Small intestine (tissue), 7 donors: ENCODE data around the gene FRMD3. TPM values are rescaled to one million over a fixed set of nuclear protein-coding genes. Genes with fewer than 3 reads are reported as not detected.

Experiments used
- DNase-seq, 2 donors: peaks; one replicate each; pipeline versions ENCODE4 v3.0.0 to v3.0.0-alpha.2; 2013
- FAIRE-seq: peaks from 2 replicates; lab custom pipeline; 2012; peaks lifted over from hg19 to GRCh38; lab: Jason Lieb, UNC
- H3K27ac ChIP-seq, 3 donors: one replicate each; pipeline ENCODE4 v1.5.1; 2013; ENCODE audit warnings: low read length in 2 of 3, mild to moderate bottlenecking in 2 of 3, control low read depth in 1 of 3, inconsistent platforms in 1 of 3, low read depth in 1 of 3, moderate library complexity in 1 of 3
- H3K27me3 ChIP-seq, 3 donors: one replicate each; pipeline ENCODE4 v1.6.1; 2013; ENCODE audit warnings: low read length in 3 of 3, inconsistent platforms in 1 of 3; ENCODE audit not compliant: control insufficient read depth in 3 of 3, insufficient read depth in 3 of 3
- H3K36me3 ChIP-seq, 3 donors: one replicate each; pipeline ENCODE4 v1.6.1; 2013; ENCODE audit warnings: low read length in 3 of 3, inconsistent platforms in 1 of 3, low read depth in 1 of 3, mild to moderate bottlenecking in 1 of 3, moderate library complexity in 1 of 3; ENCODE audit not compliant: control insufficient read depth in 3 of 3, insufficient read depth in 2 of 3
- H3K4me1 ChIP-seq, 3 donors: one replicate each; pipeline ENCODE4 v1.6.1; 2013; ENCODE audit warnings: low read length in 2 of 3, inconsistent platforms in 1 of 3, low read depth in 1 of 3, mild to moderate bottlenecking in 1 of 3, moderate library complexity in 1 of 3; ENCODE audit not compliant: control insufficient read depth in 3 of 3, insufficient read depth in 2 of 3
- H3K4me3 ChIP-seq, 3 donors: one replicate each; pipeline ENCODE4 v1.5.1; 2013; ENCODE audit warnings: low read length in 3 of 3, control low read depth in 1 of 3, inconsistent platforms in 1 of 3, low read depth in 1 of 3, mild to moderate bottlenecking in 1 of 3, moderate library complexity in 1 of 3
- H3K9me3 ChIP-seq, 2 donors: one replicate each; pipeline ENCODE4 v1.6.1; 2013; ENCODE audit warnings: low read depth in 1 of 2, low read length in 1 of 2; ENCODE audit not compliant: control insufficient read depth in 2 of 2, insufficient read depth in 1 of 2
- WGBS, 3 donors: extraction: QIAGEN DNeasy Blood & Tissue Kit; methylation state at CpG; one replicate each; pipeline ENCODE4 v1.1.7; 2013; 5-methylcytosine and 5-hydroxymethylcytosine counted together
- polyA plus RNA-seq, 4 donors: library from polyadenylated mRNA; stranded (reverse) in 3 of 4; unstranded in 1 of 4; fragments of 200-250 nt in 3 of 4; fragments of 120-200 nt in 1 of 4; gene quantifications; one replicate each; pipeline versions ENCODE4 v1.2.1 to v1.2.3, GENCODE V29; 2013
- donor health status: healthy with polysubstance abuse.
- donor health status: control.
- donor health status: control.
- donor health status: Bipolar disorder and iron deficiency.
- donor health status: healthy.

FRMD3 gene
- polyA plus RNA-seq, 4 donors, result 2.4 to 7.3 (median 4.5) TPM

DNA sequence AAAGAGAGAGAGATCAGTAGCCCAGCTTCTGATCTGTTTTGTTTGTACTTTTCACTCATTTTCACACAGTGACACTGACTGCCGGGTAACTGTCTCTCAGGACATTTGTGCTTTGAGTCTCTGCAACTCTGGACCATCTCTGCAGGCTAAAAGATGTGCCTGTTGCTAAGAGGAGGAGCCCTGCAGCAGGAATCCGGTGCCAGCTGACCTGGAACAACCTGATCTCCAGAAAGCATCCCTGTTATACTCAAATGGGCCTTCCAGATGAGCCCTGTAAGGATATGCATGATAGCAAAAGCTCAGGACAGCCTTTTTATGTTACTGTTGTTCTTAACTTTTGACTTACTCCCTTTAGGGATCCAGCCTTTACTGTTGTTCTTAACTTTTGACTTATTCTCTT lies 304.6 kb downstream of the FRMD3 start:
- no peak overlapping the region for H3K4me3 ChIP-seq
- DNase-seq (no peak), FAIRE-seq (no peak)
- no peak overlapping the region for H3K27ac ChIP-seq
- 58 to 80% (median 80%) methylated on average over 2 of the region's 2 CpGs for WGBS, 3 donors
- H3K9me3 ChIP-seq, result peaks cover 0 to 2% of the 10 kb centered on the region in 2 donors
- no peaks in the 10 kb centered on the region for H3K36me3 ChIP-seq
- H3K27me3 ChIP-seq, result no peaks in the 10 kb centered on the region
- H3K4me1 ChIP-seq, result no peaks in the 10 kb centered on the region

- peak; percentile 52 to 72 for DNase-seq
- Histone ChIP-seq H3K4me1 (no peaks in the 10 kb centered on the region), H3K27ac (no peak overlapping the region), H3K36me3 (no peaks in the 10 kb centered on the region), H3K4me3 (no peak overlapping the region), H3K9me3 (peaks cover 0 to 2% of the 10 kb centered on the region in 2 donors), H3K27me3 (no peaks in the 10 kb centered on the region)
- FAIRE-seq, result no peak
- 18 to 56% (median 42%) methylated on average over 1 of the region's 1 CpG for WGBS, 3 donors
Measured at GRCh38 chr9:83231039-83231438, 307.2 kb downstream of the FRMD3 start.

DNA sequence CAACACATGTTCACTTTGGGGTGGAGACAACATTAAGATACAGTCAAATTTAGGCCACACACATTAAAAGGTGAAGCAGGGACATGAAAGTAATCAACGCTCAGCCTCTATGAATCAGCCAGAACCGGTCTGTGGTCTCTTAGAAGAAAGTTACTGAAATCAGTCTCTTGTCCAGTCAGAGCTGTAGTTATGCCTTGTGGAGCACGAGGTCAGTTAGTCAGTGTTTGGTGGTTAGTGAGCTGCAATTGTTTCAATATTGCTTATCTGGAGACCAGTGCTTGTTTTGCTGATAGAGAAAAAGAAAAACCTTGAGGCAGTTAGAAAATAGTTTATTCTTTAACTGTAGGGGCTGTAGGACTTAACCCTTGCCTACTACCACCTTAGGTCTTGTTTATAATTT lies 317.5 kb downstream of the FRMD3 start:
- DNase-seq (peak in 1 of 2 donors; percentile 61), FAIRE-seq (no peak)
- peaks cover 0 to 13% (median 0%) of the 10 kb centered on the region in 3 donors for H3K4me1 ChIP-seq
- H3K36me3 ChIP-seq, result no peaks in the 10 kb centered on the region
- H3K27me3 ChIP-seq, result no peaks in the 10 kb centered on the region
- H3K9me3 ChIP-seq, result no peaks in the 10 kb centered on the region
- H3K4me3 ChIP-seq, result no peak overlapping the region
- H3K27ac ChIP-seq, result no peak overlapping the region
- 48 to 55% (median 51%) methylated on average over 3 of the region's 3 CpGs for WGBS, 3 donors

GRCh38 chr9:83219924-83220438 lies 318.2 kb downstream of the FRMD3 start:
- Histone ChIP-seq H3K27me3 (no peaks in the 10 kb centered on the region), H3K9me3 (no peaks in the 10 kb centered on the region), H3K4me3 (peak overlapping the region in 2 of 3 donors; percentile 23 to 69), H3K36me3 (no peaks in the 10 kb centered on the region), H3K4me1 (peaks cover 0 to 13% (median 0%) of the 10 kb centered on the region in 3 donors), H3K27ac (peak overlapping the region in 1 of 3 donors; percentile 69)
- DNase-seq, result peak in 1 of 2 donors; percentile 15
- FAIRE-seq, result no peak
- WGBS, 3 donors, result 21 to 49% (median 29%) methylated on average over 12 of the region's 12 CpGs

DNA sequence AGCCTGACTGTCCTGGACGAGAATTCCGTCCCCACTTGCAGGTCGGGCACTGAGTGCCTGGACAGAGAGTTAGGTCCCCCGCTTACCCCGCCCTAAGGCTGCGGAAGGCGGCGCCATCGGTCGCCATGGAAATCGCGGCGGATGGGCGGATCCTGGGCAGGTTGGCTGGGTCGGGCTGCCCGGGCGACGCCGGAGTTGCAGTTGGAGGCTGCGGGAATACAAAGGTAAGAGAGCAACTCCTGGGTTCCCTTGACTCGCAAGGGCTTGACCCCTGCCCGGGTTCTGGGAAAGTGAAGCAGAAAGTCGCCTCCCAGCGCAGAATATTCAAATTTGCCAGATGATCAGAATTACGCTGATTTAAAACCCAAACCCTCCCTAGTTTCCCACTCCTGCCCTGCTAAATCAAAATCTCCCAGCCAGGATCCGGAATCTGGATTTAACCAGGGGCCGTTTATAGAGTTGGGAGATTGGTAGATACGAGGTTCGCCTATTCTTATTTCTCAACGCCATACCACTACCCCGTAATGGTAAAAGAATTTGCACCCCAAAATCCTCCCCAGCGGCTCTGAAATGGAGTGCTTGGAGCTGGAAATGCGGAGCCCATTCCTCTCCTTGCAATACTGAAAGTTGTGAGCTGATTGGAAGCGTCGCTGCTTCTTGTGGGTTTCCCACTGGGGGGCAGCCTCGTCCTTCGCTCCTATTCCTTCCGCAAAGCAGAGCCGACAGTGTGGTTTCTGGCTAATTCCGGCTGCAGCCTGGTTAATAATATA lies 318.9 kb downstream of the FRMD3 start:
- no peak for FAIRE-seq
- Histone ChIP-seq H3K27ac (peak overlapping the region in 2 of 3 donors; percentile 56 to 69), H3K36me3 (no peaks in the 10 kb centered on the region), H3K4me3 (peak overlapping the region; percentile 4 to 69 (median 23)), H3K9me3 (no peaks in the 10 kb centered on the region), H3K4me1 (peaks cover 0 to 13% (median 0%) of the 10 kb centered on the region in 3 donors), H3K27me3 (no peaks in the 10 kb centered on the region)
- DNase-seq, result peak; percentile 76 to 93
- 2 to 4% (median 3%) methylated on average over 40 of the region's 40 CpGs for WGBS, 3 donors

- no peak for DNase-seq
Measured at GRCh38 chr9:83218411-83219090, 319.6 kb downstream of the FRMD3 start.

DNA sequence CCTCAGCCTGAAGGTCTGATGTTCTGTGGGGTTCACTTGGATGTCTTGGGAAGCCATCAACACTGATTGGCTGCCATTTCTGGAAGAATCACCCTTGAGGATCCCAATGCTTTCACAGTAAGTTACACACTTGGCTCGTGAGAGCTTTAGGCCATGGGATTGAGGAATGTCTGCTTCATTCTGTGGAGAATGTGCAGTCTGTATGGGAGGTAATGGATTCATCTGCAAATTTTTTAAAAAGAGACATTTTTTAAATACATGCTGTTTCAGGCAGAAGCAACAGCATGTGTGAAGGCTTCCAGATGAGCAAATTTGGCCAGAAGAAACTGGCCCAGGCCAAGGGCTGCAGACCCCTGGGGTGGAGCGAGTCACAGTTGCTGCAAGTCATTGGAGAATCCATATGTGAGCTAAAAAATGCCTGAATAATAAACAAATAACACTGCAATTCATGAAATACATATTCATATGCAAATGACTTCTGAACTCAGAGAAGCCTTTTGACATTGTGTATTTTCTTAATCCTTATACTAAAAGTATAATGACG lies 328.9 kb downstream of the FRMD3 start:
- no peaks in the 10 kb centered on the region for H3K36me3 ChIP-seq
- DNase-seq (no peak), FAIRE-seq (no peak)
- no peak overlapping the region for H3K27ac ChIP-seq
- WGBS, 3 donors, result 78 to 91% (median 81%) methylated on average over 3 of the region's 3 CpGs
- H3K27me3 ChIP-seq, result peaks cover 0 to 3% (median 0%) of the 10 kb centered on the region in 3 donors
- H3K4me3 ChIP-seq, result no peak overlapping the region
- H3K9me3 ChIP-seq, result no peaks in the 10 kb centered on the region
- H3K4me1 ChIP-seq, result no peaks in the 10 kb centered on the region

More at GRCh38 chr9:83218411-83219090, 319.6 kb downstream of the FRMD3 start:
- no peak for FAIRE-seq
- H3K9me3 ChIP-seq, result no peaks in the 10 kb centered on the region
- no peak overlapping the region for H3K27ac ChIP-seq
- no peaks in the 10 kb centered on the region for H3K27me3 ChIP-seq
- H3K4me3 ChIP-seq, result no peak overlapping the region
- 59 to 72% (median 59%) methylated on average over 11 of the region's 11 CpGs for WGBS, 3 donors
- H3K36me3 ChIP-seq, result no peaks in the 10 kb centered on the region
- peaks cover 0 to 13% (median 0%) of the 10 kb centered on the region in 3 donors for H3K4me1 ChIP-seq
